GOT3 (cell line): Measurements from ENCODE around the gene OR10K1.
"Not testable (repeated sequence)": the region's sequence is repeated elsewhere in the genome, so short reads cannot be mapped to it uniquely, and the experiment has no call there.

ENCODE experiments used
- DNase-seq: peaks from one replicate; lab custom pipeline; 2025; ENCODE audit warnings: mixed read lengths; lab: John Stamatoyannopoulos, UW

OR10K1 gene, protein sequence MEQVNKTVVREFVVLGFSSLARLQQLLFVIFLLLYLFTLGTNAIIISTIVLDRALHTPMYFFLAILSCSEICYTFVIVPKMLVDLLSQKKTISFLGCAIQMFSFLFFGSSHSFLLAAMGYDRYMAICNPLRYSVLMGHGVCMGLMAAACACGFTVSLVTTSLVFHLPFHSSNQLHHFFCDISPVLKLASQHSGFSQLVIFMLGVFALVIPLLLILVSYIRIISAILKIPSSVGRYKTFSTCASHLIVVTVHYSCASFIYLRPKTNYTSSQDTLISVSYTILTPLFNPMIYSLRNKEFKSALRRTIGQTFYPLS

GRCh38 chr1:158461534-158461933, at the start of gene OR10K1:
Gene OR10K1, plus strand, starts transcription at chr1:158461834. Its CDS starts 3,728 bp downstream, at chr1:158465562.
- no peak for DNase-seq

DNA sequence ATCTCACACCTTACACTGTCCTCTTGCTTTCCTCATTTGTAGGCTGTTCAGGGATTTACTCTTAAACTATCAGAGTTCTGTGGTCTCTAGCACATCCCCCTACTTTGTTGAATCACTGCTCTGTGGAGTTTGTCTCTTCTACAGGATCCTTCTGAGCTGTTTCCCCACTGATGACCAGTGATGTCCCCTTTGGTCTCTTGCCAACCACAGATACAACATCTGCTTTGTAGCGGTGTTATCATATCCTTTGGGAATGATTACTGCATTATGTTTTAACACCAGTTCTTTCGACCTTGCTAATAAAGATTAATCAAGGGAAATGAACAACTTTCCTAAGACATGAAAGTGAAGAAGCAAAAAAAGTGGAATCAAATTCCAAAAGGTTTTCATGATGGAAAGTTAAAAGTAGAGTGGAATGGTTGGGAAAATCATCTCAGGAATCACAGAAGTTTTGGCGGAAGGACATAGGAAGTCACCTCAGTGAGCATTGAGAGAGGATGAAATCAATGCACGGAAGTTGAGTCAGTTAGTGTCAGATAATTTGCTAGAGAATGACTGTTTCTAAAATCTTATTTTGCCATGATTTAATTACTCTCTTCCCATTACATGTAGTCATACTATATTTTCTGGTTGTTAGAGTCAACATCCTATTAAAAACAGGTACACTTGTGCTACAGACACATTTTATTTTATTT, 46.8 kb upstream of the OR10K1 start:
- DNase-seq: no peak

DNA sequence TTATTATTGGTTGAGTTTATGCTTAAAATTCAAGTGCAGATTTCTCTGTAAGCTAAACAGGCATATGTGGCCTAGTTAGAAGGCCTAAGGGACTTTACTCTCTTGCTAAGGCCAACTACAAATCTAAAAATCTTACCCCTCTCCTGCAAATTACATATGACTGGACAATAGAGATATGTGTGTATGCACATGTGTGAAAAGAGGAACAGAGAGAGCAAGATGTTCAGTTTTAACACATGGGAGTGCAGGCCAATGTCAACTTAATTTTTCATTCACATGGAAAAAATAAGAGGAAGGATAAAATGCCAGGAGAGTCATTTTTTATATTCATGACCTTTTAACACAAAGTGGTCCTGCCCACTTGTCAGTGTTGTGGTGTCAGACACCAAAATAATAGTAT, 44.0 kb upstream of the OR10K1 start:
- DNase-seq: no peak

GRCh38 chr1:158422212-158422611, 39.4 kb upstream of the OR10K1 start:
- no peak for DNase-seq

DNA sequence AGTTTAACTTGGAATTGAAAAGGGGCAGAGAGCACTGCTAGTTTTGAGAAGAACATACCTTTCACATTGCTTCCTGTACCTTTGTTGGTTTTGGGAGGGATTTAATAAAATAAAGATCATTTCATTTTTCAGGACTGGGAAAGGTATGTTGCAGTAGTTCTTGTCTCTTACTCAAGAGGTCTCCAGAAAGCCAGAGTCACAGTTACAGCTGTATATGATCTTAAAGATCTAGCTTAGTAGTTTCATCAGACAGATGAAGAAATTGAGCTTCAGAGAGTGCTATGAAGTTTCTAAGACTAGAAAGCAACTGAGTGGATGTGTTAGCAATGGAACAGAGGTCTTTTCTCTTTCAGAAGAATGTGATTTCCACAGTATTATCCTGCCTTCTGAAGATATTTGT, 36.6 kb upstream of the OR10K1 start:
- DNase-seq: no peak

- no peak for DNase-seq
Measured at GRCh38 chr1:158426137-158426536, 35.5 kb upstream of the OR10K1 start, which contains the start of gene OR10K2. Gene OR10K2, minus strand, starts transcription at chr1:158426237. Its CDS starts 5,371 bp downstream, at chr1:158420866.

DNA sequence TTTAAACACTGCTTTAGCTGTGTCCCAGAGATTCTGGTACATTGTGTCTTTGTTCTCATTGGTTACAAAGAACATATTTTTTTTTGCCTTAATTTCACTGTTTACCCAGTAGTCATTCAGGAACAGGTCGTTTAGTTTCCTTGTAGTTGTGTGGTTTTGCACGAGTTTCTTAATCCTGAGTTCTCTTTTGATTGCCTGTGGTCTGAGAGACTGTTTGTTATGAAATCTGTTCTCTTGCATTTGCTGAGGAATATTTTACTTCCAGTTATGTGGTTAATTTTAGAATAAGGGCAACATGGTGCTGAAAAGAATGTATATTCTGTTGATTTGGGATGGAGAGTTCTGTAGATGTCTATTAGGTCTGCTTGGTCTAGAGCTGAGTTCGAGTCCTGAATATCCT, 31.5 kb upstream of the OR10K1 start:
- DNase-seq: not testable (repeated sequence)

GRCh38 chr1:158434741-158435140, 26.9 kb upstream of the OR10K1 start:
- no peak for DNase-seq

GRCh38 chr1:158445376-158445775, 16.3 kb upstream of the OR10K1 start:
- no peak for DNase-seq

- DNase-seq: no peak
Measured at GRCh38 chr1:158454537-158454936, 7.1 kb upstream of the OR10K1 start.

- DNase-seq: no peak
Measured at GRCh38 chr1:158457246-158457645, 4.4 kb upstream of the OR10K1 start.

DNA sequence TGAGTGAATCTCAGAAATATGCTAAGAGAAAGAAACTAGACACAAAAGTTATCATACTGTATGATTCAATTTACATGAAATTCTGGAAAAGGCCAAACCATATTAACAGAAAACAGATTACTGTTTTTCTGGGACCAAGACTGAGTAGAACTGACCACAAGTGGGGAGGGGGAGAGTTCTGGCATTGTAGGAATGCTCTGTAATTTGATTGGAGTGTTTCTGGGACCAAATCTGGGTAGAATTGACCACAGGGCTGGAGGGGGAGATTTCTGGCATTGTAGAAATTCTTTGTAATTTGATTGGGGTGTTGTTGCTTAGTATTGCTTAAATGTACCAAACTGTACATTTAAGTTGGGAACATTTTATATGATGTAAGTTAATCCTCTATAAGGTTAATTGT, 3.4 kb upstream of the OR10K1 start:
- no peak for DNase-seq

GRCh38 chr1:158471920-158472319, 10.3 kb downstream of the OR10K1 start, which contains the start of gene OR10R2:
Gene OR10R2, plus strand, starts transcription at chr1:158472220. Its CDS starts 106 bp downstream, at chr1:158472326.
- DNase-seq: no peak

DNA sequence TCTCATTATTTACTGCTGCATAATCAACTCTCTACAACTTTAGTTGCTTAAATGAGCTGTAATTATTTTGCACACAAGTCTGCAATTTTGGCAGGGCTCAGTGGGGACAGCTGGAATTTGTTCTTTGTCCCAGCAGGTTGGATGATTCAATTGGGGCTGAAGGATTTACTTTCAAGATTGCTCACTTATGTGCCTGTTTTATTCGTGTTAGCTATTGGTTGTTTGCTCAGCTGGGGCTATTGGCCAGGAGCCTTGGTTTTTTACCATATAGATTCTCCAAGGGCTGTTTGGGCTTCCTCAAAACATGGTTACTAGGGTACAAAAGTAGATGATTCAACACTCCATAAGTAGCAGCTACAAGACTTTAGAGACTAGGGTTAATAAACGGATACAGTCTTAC, 23.8 kb downstream of the OR10K1 start:
- no peak for DNase-seq

GRCh38 chr1:158491316-158491715, 29.7 kb downstream of the OR10K1 start:
- DNase-seq: no peak

- DNase-seq: no peak
Measured at GRCh38 chr1:158493054-158493453, 31.4 kb downstream of the OR10K1 start.

- DNase-seq: no peak
Measured at GRCh38 chr1:158494796-158495195, 33.2 kb downstream of the OR10K1 start.

DNA sequence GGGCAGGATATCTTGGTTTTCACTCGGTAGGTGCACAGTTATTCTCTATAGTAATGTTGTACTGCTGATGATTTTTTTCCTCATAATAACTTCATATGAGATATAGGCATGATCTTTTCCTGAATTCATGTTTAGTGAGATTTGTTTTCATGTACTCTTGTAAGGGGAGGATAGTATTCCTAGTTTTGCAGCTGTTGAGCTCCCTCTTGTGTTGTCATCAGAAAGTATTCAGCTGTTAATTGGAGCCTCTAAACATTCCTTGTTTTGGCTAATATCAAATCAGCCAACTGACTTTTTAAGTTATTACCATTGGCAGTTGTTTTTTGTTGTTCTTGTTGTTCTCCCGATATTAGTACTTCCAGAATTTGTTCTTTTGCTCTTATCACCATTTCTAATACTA, 34.7 kb downstream of the OR10K1 start:
- DNase-seq: no peak

- no peak for DNase-seq
Measured at GRCh38 chr1:158506369-158506987, 44.8 kb downstream of the OR10K1 start.

DNA sequence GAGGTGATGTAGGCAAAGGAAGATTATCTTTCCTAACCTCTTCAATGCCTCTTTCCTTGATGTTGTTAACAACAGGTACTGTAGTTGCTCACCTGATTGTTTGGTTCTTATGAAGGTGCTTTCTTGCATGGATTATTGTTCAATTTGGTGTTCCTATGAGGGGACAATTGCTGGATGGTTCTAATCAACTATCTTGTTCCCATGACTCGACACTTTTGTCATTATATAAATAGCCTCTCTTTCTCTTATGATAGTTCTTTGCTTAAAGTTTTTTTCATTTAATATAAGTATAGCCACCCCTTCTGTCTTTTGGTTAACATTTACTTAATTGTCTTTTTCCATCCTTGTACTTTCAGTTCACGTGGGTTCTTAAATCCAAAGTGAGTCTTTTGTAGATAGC, 45.9 kb downstream of the OR10K1 start:
- DNase-seq: no peak

- no peak for DNase-seq
Measured at GRCh38 chr1:158509471-158510156, 48.0 kb downstream of the OR10K1 start.

DNA sequence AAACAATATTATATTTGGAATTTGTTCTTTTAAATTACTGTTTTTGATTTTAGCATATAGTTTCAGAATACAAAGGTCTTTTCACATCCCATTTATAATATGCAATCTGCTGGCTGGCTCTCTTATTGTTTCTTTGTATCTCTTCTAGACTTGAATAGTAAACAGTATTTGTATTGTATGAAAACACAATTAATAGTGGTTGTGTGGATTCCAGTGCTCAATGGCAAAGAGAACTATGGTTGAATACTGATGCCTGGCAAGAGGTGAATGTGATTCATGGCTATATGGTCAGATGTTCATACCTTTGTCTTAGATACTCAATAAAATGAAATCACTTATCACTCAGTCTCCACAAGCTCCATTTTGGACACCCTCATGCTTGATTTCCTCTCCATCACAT, 55.3 kb downstream of the OR10K1 start:
- DNase-seq: no peak
